ENCODE results near the gene ZNF827.

DNA sequence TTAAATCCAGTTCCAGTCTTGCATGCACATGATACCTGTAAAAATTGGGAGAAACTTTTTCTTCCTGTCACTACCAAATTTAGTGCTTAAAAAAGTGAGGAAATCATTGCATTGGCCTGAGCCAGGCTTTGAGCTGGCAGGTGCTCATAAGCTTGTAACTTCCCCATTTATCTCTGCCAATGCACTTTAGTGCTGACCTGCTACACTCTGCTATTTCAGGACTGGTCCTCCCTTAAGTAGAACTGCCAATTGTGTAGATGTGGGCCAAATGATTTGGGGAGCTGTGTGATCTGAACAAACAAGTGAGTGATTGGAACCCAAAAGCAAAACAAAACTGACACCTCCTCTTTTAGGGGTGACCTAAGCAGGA lies 51.8 kb downstream of the ZNF827 start:
- TF ChIP-seq POLR2AphosphoS5 (IDR thresholded peaks at IDR 0.05) = no peak
- TF ChIP-seq, protein P1, sequence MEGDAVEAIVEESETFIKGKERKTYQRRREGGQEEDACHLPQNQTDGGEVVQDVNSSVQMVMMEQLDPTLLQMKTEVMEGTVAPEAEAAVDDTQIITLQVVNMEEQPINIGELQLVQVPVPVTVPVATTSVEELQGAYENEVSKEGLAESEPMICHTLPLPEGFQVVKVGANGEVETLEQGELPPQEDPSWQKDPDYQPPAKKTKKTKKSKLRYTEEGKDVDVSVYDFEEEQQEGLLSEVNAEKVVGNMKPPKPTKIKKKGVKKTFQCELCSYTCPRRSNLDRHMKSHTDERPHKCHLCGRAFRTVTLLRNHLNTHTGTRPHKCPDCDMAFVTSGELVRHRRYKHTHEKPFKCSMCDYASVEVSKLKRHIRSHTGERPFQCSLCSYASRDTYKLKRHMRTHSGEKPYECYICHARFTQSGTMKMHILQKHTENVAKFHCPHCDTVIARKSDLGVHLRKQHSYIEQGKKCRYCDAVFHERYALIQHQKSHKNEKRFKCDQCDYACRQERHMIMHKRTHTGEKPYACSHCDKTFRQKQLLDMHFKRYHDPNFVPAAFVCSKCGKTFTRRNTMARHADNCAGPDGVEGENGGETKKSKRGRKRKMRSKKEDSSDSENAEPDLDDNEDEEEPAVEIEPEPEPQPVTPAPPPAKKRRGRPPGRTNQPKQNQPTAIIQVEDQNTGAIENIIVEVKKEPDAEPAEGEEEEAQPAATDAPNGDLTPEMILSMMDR (IDR thresholded peaks at IDR 0.05) = no peak
- TF ChIP-seq POLR2A (IDR thresholded peaks at IDR 0.05) = no peak
